Measurements from ENCODE around the gene DOK3.

DOK3 gene

GRCh38 chr5:177492841-177493240 is 16.8 kb downstream of the DOK3 start:
- DNase-seq (ENCODE audit: low read depth): no peak
- TF ChIP-seq CTCF (conservative IDR thresholded peaks at IDR 0.05; ENCODE audit: low read depth, low read length): no peak
- H3K4me3 ChIP-seq (ENCODE audit: low read length): no peak overlapping the region

DNA sequence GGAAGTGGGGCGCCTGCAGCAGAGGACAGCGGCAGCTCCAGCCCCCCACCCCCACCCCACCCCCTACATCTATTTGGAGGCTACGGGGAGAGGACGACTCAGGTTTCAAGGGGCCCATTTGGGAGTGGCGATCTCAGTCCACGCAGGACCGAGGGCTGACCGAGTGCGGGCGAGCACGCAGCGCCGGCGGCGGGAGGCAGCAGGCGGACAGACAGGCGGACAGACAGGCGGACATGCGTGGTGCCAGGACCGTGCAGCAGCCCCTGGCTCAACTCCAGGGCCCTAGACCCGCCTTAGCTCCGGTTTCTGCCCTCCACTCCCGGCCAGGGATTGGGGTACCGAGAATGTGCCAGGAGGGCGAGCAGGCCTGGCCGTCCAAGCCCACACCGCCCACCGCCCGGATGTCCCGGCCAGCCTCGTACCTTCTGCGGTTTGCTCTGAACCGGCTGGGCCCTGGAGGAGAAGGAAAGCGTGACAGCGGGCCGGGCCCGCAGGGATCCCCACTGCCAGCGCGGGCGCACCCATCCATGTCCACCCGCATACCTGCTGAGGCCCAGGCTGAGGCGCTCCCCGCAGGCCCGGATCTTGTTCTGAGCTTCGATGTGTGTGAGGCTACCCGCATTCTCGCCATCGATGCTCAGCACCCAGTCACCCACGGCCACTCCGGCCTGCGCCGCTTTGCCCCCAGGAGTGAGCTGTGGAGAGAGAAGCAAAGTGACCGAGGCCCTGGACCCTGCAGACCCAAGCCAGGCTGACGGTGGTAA is 17.5 kb downstream of the DOK3 start:
- no peak for DNase-seq (ENCODE audit: low read depth)
- no peak for TF ChIP-seq CTCF (conservative IDR thresholded peaks at IDR 0.05; ENCODE audit: low read depth, low read length)
- H3K4me3 ChIP-seq (ENCODE audit: low read length): no peak overlapping the region

DNA sequence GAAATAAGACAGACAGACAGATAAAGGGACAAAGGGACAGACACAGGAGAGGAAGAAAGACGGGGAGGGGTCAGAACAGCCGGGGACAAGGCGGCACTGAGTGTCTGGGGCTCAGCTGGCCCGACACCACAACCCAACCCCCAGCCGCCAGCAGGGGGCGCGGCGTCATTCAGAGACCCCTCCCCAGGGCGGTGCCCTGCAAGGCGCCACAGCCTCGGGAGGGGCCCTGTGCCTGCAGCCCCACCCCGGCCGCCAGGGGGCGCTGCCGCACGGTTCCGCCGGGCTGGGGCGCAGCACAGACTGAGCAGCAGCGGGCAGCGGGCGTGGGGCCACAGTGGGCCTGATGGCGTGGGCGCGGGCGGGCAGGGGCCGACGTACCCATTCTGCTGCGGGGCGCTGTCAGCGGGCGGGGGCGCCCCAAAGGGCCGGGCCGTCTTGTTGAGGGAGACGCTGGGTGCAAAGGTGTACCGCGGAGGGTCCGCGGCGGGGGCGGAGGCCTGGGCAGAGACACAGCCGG is 18.1 kb downstream of the DOK3 start:
- DNase-seq (ENCODE audit: low read depth): no peak

GRCh38 chr5:177490992-177491391 is 18.6 kb downstream of the DOK3 start:
- DNase-seq (ENCODE audit: low read depth): no peak
- no peak overlapping the region for H3K4me3 ChIP-seq (ENCODE audit: low read length)
- TF ChIP-seq CTCF (conservative IDR thresholded peaks at IDR 0.05; ENCODE audit: low read depth, low read length): no peak

More for the DNA sequence above, 18.1 kb downstream of the DOK3 start:
- no peak overlapping the region for H3K4me3 ChIP-seq (ENCODE audit: low read length)
- peak; percentile 69 for TF ChIP-seq CTCF (conservative IDR thresholded peaks at IDR 0.05; ENCODE audit: low read depth, low read length)

DNA sequence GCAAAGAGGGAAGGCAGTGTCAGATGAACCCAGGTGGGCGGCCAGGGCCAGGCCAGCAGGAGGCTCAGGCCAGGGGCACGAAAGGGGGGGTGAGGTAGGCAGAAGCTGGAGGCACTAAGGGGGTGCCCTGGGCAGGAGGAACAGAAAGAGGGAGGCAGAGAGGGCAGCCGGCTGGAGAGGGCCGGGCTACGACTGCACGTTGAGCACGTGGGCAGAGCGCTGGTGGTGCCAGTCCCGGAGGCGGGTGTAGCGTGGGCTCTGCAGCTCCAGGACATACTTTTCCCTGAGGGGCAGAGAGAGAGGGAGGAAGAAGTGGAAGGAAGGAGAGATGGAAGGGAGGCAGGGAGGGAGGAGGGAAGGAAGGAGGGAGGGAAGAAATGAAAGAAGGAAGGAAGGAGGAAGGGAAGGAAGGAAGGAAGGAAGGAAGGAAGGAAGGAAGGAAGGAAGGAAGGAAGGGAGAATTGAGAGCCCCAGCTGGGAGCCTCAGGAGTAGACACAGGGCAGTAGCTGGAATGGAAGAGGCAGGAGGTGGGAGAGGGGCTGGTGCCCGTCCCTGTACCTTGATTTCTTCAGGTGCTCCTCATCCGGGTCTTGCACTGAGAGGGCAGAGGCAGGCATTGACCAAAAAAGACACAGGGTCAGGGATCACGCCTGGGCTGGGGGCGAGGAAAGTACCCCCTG is 19.2 kb downstream of the DOK3 start:
- H3K4me3 ChIP-seq (ENCODE audit: low read length): no peak overlapping the region
- TF ChIP-seq CTCF (conservative IDR thresholded peaks at IDR 0.05; ENCODE audit: low read depth, low read length): no peak
- no peak for DNase-seq (ENCODE audit: low read depth)

GRCh38 chr5:177489119-177489716 is 20.4 kb downstream of the DOK3 start:
- no peak overlapping the region for H3K4me3 ChIP-seq (ENCODE audit: low read length)
- TF ChIP-seq CTCF (conservative IDR thresholded peaks at IDR 0.05; ENCODE audit: low read depth, low read length): peak; percentile 14
- no peak for DNase-seq (ENCODE audit: low read depth)
